HG03135 (cell line): Measurements from ENCODE around the gene ATXN1.
"Not testable (repeated sequence)": the region's sequence is repeated elsewhere in the genome, so short reads cannot be mapped to it uniquely, and the experiment has no call there.

ENCODE experiments used
- ATAC-seq: cut with Tn5 transposase; IDR thresholded peaks from one replicate; pipeline ENCODE4 v1.9.1; 2021; ENCODE audit warnings: mild to moderate bottlenecking, moderate library complexity; ENCODE audit not compliant: unreplicated experiment

ATXN1 gene

DNA sequence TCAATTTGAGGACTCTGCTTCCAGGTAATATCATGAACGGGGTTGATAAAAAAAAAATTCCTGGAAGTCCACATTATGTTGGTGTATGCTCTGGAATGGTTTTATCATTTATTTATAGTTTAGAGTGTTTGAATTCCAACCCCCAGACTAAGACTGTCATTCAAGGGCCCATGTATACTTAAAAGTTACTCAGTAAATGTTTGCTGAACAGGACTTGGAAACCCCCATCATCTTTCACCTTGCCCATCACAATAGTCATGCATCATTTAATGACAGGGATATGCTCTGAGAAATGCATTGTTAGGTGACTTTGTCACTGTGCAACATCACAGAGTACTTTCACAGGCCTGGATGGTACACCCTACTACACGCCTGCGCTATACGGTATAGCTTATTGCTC, 104.8 kb downstream of the ATXN1 start:
- no peak for ATAC-seq

DNA sequence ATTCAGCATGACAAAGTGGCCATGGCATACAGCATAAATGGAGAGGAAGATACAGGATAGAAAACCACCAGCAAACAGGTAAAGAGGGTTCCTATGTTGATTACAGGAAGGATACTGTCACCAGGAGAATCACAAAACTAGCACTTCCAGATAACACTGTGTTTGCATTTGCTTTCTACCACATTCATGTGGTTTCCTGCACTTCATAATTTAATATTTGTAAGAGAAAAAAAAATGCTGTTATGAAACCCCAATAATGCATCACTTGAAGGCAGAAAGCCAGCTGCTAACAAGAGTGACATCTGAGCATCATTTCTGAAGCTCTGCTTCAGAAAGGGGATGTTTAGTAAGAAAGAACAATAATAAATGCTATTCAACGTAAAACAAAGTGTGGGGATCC, 106.6 kb downstream of the ATXN1 start:
- ATAC-seq, result peak; percentile 37

DNA sequence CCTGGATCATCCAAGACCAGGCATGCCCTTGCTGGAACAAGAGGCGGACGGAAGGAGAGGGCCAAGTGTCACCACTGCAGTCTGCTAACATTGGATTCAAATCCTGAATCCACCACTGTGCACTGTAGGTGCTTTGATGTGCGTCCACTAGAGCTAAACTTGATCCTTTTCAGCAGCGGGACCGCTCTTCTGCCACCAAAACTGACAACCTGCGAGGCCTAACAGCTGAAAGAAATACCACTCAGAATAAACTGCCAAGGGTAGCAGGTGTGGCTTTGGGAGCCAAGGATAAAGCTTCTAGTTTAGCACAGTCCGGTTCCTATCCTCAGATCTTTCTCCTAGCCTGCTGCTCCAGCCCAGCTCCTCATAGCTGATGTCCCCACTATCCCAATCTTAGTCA, 108.0 kb downstream of the ATXN1 start:
- no peak for ATAC-seq

DNA sequence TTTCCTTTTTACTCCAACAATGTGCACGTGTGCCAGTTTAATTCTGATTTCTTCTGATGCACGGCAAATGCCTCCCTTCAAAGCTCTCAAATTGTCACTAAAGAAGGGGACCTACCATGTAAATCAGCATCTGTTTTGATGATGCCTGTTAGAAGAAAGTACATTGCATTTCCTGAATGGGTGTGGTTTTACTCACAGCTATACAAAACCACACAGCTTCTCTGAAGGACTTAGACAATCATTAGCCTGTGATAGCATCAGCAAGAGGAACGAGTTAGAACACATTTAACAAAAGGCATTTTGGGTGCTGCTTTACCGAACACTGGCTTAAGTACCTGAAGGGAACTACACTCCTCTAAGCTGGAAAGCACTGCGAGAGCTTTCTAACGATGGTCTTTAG, 109.4 kb downstream of the ATXN1 start:
- ATAC-seq, result no peak

DNA sequence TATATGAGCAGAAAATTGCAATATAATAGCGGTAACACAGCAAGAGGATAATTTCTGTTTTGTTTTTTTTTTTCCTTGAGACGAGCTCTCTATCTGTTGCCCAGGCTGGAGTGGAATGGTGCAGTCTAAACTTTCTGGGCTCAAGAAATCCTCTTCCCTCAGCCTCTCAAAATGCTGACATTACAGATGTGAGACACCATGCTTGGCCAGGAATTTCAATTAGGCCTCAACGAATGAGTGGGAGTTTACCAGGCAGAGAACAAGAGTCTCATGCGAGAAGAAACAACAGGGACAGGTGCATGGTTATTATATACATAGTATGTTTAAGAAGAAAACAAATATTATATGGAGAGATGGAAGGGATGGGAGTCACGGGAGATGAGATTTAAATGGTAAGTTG, 111.4 kb downstream of the ATXN1 start:
- ATAC-seq, result no peak

DNA sequence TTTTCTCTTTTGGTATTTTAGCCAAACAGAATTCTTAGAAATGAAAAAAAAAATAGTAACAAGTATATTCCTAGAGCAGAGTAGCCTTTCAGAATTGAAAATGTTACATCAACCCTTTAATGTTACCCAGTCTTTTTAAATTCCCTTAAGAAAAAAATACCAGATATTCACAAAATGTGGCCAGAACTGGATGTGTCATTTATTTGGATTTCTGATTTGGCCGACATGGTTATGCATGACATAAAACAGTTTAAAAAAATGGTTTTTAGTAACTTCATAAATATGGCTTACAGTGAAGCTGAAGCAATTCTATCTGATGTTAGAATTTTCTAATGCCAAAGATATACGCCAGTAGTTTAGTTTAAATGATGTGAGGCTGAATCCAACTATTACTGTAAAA, 112.0 kb downstream of the ATXN1 start:
- no peak for ATAC-seq

DNA sequence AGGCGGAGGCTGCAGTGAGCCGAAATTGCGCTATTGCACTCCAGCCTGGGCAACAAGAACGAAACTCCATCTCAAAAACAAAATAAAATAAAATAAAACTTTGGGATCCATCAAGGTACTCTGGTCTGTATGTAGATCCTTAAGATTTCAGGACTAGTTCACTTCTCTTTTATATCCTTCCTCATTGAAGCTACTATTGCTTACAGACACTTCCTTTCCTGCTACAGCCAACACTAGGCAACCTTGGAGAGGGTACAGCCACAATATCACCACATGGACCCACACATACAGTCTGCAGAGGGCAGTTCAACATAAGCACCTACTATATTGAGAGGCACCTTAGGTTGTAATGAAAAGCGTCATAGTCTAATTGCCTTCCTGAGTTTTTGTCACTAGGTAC, 113.3 kb downstream of the ATXN1 start:
- ATAC-seq, result no peak

DNA sequence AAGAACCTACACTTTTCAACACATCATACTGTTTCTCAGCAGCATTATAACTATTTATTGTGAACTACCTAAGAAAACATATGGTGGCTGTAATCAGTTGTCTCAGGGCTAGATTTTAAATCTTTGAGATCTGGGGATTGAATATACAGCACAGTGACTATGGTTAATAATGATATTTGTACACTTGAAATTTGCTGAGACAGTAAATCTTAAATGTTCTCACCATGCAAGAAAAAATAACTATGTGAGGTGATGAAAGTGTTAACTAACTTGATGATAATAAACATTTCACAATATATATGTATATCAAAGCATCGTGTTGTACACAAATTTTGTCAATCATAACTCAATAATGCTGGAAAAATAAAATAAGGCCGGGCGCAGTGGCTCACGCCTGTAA, 113.8 kb downstream of the ATXN1 start:
- no peak for ATAC-seq

DNA sequence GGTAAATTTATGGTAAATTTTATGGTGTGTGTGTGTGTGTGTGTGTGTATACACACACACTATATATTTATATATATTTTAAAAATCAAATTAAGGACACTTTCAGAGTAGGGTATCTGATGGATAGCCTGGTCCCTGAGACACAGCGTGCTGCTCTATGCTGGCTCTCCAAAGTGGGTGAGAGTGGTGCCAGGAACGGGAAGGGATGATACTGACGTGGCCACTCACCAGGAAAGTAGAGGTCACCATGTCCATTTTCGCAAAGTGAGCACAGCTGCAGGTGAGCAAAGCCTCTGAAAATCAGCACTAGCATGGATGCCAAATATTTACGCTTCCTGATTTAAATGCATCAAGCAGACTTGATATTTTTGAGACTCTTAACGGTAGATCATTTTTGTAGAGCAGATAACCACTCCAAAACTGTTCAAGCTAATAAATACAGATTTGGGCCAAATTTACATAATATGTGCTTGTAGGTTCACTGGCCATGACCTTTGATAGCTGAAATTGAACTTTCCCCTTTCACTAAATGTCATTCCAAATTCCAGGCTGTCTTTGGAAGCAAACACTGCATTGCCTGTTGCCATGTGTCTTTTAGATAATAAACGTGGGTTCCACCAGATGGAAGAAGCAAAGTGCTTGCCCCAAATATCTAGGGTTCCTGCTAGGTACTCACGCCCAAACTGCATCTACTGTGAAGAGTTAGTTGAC, 116.6 kb downstream of the ATXN1 start:
- ATAC-seq, result no peak

DNA sequence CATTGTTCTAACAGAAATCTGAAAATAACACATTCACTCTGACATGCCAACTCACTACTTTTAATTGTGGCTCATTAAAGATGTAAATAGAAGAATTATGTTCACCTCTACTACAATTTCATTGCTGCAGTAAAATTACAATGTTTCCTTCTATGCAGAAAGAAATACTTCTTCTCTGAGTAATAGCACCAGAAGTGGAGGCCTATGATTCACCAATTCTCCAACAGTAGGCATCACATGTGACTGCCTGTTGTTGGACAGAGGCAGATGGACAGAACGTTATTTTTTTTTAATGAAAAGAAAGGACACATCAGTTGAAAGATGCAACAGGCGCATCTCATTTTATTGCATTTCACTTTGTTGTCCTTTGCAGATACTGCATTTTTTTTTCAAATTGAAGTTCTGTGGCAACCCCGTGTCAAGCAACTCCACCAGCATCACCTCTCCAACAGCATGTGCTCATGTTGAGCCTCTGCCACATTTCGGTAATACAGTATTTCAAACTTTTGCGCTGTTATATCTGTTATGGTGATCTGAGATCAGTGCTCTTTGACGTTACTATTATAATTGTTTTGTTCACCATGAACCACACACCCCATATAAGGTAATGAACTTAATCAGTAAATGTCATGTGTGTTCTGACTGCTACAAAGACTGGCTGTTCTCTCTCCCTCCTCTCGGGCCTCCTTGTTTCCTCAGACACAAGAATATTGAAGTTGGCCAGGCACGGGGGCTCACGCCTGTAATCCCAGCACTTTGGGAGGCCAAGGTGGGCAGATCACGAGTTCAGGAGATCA, 121.4 kb downstream of the ATXN1 start:
- ATAC-seq, result no peak

DNA sequence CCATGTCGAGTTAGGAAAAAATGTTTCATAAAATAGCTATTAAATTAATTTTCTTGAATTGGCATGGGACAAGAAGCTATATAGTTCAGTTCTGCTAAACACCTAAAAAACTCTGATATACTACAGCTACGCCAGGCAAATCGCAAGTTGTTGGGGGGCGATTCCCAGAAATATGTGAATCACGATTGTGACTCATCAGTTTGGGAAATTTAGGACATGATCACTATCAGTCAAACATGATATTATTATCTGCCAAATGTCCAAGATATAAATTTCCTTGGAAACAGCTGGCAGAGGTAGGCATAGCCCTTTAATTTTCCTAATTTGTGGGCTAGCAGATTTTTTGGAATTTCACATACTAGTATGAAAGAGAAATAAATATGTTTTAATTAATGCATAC, 123.6 kb downstream of the ATXN1 start:
- ATAC-seq, result no peak

DNA sequence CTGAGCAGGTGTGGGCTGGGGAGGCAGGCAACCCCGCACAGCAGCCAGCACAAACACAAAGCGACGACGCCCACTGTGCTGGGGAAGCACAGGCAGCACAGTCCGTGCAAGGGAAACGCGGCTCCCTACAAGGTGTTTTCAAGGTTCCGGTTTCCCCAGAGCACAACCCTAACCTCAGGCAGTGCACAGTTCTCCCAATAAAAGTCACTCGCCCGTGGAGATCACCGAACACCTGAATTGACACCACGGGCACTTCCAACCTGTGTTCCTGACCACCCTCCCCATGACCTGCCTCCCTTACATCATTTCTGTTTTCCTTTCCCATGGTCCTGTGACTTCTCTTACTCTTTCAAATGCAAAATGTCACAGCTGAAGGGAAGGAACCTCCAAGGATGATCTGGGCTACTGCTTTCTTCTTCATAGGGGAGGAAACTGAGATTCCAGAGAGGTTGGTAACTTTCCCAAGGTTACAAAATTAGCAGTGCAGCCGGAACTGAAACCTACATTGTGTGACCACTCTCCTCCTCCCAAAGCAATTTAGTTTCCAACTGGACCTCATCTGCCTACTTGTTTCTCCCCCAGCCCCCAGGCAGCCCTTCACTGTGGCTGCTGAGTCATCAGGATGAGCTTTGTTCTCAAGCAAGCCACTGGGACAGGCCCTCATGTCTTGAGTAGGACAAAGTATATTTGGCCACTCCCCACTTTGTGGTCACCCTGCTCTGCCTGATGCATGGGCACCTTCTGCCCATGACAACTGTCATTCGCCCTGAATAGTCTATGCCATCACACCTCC, 125.3 kb downstream of the ATXN1 start:
- no peak for ATAC-seq

DNA sequence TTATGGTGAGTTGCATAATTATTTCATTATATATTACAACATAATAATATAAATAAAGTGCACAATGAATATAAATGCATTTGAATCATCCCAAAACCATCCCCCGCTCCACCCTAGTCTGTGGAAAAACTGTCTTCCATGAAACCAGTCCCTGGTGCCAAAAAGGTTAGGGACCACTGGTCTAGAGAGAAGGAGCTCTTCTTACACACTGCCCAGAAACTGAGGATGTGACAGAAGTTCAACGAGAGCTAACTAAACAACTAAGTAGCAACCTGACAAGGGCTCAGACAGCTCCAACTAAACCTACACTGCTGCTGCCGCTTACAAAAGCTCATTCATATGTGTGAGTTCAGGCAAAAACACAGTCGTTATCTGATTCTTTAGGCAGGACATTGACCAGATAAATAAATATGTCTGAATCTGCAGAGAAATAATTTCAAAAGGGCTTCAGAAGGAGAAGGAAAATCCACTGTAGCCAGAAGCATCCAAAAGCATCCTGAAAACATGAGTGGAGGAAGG, 125.9 kb downstream of the ATXN1 start:
- no peak for ATAC-seq

DNA sequence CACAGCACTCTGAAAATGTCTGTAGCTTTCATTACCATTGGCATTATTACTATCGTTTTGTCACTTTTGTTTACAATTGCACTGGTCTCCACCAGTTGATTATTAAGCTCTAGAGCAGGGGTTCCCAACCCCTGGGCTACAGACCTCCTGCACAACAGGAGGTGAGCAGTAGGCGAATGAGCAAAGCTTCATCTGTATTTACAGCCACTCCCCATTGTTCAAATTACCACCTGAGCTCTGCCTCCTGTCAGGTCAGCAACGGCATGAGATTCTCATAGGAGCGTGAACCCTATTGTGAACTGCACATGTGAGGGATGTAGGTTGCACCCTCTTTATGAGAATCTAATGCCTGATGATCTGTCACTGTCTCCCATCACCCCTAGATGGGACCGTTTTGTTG, 126.4 kb downstream of the ATXN1 start:
- no peak for ATAC-seq

DNA sequence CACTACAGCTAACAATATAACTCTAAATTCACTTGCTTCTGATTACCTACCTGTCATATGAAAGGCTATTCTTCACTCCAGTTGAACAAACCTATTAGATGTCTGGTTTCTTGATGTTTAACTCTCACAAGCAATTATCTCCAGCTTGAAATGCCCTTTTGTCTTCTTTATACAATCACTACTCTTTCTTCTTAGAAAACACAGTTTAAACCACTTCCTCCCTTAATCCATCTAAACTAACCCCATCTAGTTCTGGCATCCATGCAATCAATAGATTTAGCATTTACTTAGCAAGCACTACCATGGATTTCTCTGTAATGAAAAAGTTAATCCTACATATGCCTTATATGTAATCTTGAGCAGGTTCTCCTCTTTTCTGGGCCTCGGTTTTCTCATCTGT, 127.3 kb downstream of the ATXN1 start:
- ATAC-seq, result no peak

DNA sequence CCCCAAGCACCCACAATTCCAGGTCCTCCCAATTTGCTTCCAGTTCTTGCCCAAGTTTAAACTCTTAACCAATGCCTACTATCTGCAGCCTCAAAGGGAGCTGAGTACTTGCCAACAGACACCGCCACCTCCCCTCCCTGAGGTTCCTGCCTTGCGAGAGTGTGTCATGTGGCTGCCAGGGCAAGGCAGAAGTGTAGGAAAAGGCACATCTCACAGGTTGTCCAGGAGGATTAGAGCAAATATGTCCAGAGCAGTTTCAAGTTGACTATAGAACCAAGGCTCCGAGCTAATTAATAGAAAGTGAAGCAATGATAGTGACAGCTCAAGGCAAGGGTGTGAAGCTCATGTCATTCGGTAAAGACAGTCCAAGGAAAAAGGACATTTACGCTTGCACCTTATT, 127.8 kb downstream of the ATXN1 start:
- ATAC-seq, result no peak

DNA sequence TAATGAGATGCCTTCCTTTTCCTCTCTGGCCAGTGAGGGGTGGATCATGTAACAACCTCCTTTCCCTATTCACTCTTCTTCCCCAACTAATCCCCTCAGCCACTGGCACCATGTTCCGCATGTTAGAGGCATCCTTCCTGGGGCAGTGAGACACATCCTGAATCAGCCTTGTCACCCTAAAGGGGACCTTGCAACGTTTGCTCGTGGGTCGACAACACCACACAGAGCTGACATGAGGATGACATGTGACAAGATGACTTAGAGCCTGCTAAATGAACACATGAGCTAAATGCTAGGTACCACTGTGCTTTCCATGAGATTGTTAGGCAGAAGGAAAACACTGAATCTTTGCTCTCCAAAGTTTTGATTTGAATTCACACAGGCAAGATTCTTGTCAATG, 129.2 kb downstream of the ATXN1 start:
- ATAC-seq, result no peak

DNA sequence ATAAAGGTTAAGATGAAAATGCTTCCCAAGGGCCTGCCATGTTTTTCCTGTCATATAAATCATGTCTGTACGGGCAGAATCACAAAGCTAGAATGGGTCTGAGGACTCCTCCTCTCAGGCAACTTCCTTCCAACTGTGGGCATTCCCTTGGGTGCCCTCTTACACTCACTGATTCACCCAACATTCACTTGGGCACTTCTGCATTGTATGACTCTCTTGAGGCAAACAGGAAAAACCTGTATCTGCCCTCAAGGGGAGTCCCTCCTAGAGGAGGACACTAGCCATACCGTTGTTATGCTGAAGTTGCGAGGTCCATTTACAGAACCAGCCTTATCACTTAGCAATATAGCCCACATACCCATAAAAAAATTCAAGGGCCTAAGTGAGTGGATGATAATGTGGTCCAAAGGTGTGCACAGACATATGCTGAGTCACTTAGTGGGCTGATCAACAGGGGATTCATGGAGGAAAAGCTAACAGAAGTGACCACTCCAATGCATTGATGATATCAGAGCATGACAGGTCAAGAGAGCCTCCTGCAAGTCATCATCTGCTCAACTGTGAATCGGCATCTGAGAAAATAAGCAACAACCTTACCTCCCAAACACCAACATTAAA, 131.1 kb downstream of the ATXN1 start:
- no peak for ATAC-seq

DNA sequence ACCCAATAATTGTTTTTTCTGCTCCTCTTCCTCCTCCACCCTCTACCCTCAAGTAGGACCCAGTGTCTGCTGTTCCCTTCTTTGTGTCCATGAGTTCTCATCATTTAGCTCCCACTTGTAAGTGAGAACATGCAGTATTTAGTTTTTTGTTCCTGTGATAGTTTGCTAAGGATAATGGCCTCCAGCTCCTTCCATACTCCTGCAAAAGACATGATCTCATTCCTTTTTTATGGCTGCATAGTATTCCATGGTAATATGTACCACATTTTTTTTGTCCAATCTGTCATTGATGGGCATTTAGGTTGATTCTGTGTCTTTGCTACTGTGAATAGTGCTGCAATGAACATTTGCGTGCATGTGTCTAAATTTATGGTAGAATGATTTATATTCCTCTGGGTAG, 132.7 kb downstream of the ATXN1 start:
- ATAC-seq, result not testable (repeated sequence)

DNA sequence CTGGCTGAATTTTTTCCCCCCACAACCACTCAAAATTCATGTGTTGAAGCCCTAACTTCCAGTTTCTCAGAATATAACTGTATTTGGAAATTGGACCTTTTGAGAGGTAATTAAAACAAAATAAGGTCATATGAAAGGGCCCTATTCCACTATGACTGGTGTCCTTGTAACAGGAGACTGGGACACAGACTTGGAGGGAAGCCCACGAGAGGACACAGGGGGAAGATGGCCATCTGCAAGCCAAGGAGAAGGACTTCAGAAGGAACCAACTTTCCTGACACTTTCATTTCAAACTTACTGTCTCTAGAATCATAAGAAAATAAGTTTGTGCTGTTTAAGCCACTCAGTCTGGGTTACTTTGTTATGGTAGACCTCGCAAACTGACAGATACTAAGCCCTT, 134.6 kb downstream of the ATXN1 start:
- no peak for ATAC-seq
